BE2C (cell line): ENCODE measurements around the gene XBP1.
"Not testable (repeated sequence)": the region's sequence is repeated elsewhere in the genome, so short reads cannot be mapped to it uniquely, and the experiment has no call there.

Experiments
- DNase-seq: peaks from one replicate; pipeline ENCODE4 v3.0.0-alpha.2; 2020
- H3K27me3 ChIP-seq: fragments of 250-450 bp; sonication (Bioruptor Pico); 2 replicates; pipeline ENCODE4 v1.5.1; 2020; ENCODE audit warnings: mild to moderate bottlenecking
- H3K36me3 ChIP-seq: fragments of 250-450 bp; sonication (Bioruptor Pico); 2 replicates; pipeline ENCODE4 v1.5.1; 2020; ENCODE audit warnings: mild to moderate bottlenecking
- H3K4me1 ChIP-seq: fragments of 250-450 bp; sonication (Bioruptor Pico); 2 replicates; pipeline ENCODE4 v1.5.1; 2020
- H3K4me3 ChIP-seq: 2 replicates; pipeline ENCODE4 v1.5.1; 2011; ENCODE audit warnings: low read depth, low read length
- H3K9me3 ChIP-seq: fragments of 250-450 bp; sonication (Bioruptor Pico); 2 replicates; pipeline ENCODE4 v1.5.1; 2020
- TF ChIP-seq, protein P1 (sequence below): IDR thresholded peaks from 2 replicates; pipeline ENCODE4 v1.5.1; 2012; ENCODE audit warnings: mild to moderate bottlenecking, low read depth, low read length

The XBP1 gene

DNA sequence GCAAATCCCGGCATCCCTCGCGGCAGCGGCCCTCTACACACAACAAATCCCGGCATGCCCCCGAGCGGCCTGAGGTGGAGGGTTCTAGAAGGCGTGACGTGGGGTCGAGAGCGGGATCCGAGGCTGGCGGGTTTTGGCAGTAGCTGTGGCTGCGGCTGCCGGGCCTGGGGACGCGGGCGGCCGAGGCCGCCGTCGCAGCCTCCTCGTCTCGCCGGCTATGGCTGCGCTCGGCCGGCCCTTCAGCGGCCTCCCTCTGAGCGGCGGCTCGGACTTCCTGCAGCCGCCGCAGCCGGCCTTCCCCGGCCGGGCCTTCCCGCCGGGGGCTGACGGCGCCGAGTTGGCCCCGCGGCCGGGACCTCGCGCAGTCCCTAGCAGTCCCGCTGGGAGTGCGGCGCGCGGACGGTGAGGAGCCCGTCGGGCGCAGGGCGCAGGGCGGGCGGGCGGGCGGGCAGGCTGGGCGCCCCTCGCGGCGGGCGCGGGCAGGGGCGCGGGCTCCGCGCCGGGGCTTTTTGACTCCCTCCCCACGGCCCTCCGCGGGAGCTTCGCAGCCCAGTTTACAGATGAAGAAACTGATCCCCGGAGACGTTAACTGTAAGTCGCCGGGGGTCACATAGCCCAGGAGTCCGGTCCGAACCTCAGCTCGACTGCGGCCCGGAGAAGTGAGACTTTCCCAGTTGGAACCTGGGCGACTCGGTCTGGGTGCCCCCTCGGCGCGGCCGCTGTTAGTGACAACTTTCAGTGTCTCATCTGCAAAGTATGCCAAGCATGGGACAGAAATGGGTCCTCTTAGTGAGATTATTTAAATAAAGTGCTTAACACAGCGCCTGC lies 27.5 kb downstream of the XBP1 start, which contains the start of gene CCDC117:
TSS of gene CCDC117 (plus strand) at position 63 of the 828 bp plus-strand sequence. CDS start at position 218, 155 bp downstream.
- TF ChIP-seq, protein P1, sequence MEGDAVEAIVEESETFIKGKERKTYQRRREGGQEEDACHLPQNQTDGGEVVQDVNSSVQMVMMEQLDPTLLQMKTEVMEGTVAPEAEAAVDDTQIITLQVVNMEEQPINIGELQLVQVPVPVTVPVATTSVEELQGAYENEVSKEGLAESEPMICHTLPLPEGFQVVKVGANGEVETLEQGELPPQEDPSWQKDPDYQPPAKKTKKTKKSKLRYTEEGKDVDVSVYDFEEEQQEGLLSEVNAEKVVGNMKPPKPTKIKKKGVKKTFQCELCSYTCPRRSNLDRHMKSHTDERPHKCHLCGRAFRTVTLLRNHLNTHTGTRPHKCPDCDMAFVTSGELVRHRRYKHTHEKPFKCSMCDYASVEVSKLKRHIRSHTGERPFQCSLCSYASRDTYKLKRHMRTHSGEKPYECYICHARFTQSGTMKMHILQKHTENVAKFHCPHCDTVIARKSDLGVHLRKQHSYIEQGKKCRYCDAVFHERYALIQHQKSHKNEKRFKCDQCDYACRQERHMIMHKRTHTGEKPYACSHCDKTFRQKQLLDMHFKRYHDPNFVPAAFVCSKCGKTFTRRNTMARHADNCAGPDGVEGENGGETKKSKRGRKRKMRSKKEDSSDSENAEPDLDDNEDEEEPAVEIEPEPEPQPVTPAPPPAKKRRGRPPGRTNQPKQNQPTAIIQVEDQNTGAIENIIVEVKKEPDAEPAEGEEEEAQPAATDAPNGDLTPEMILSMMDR = peak; percentile 23; the same call in 1 of the 2 replicates
- peaks cover 8% of the 10 kb centered on the region for H3K36me3 ChIP-seq
- H3K27me3 ChIP-seq = no peaks in the 10 kb centered on the region
- DNase-seq = peak; percentile 98
- H3K9me3 ChIP-seq = no peaks in the 10 kb centered on the region; the same call in 1 of the 2 replicates
- H3K4me1 ChIP-seq = no peaks in the 10 kb centered on the region
- H3K4me3 ChIP-seq = peak within 1 kb of the TSS; percentile 84

GRCh38 chr22:28771195-28771791 lies 29.1 kb downstream of the XBP1 start:
- H3K4me1 ChIP-seq = no peaks in the 10 kb centered on the region
- H3K4me3 ChIP-seq = no peak overlapping the region
- DNase-seq = no peak
- no peaks in the 10 kb centered on the region; the same call in 1 of the 2 replicates for H3K9me3 ChIP-seq
- H3K36me3 ChIP-seq = peaks cover 7% of the 10 kb centered on the region
- no peaks in the 10 kb centered on the region for H3K27me3 ChIP-seq
- TF ChIP-seq, protein P1 = no peak

DNA sequence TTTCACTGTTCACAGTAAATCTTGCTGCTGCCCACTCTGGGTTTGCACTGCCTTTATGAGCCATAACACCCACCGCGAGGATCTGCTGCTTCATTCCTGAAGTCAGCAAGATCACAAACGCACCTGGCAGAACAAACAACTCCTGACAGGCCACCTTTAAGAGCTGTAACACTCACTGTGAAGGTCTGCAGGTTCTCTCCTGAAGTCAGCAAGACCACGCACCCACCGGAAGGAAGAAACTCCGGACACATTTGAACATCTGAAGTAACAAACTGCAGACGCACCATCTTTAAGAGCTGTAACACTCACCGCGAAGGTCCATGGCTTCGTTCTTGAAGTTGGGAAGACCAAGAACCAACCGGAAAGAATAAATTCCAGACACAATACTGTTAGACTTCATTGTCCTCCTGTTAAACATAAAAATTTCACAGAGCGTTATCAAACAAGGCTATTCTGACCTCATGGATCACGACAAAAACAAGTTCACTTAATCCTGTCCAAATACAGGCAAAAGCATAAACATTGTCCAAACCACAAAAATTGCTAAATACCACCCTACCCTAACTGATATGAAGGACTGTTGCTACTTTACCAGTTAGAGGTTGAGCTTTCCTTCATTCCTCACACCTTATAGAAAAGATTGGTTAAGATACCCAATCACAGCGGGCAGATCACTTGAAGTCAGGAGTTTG lies 30.8 kb downstream of the XBP1 start:
- TF ChIP-seq, protein P1 = no peak
- no peaks in the 10 kb centered on the region for H3K4me1 ChIP-seq
- no peak overlapping the region for H3K4me3 ChIP-seq
- no peak for DNase-seq
- H3K9me3 ChIP-seq = no peaks in the 10 kb centered on the region; the same call in 1 of the 2 replicates
- peaks cover 3% of the 10 kb centered on the region; the same call in 1 of the 2 replicates for H3K36me3 ChIP-seq
- H3K27me3 ChIP-seq = no peaks in the 10 kb centered on the region

- H3K27me3 ChIP-seq = no peaks in the 10 kb centered on the region
- DNase-seq = no peak
- H3K4me3 ChIP-seq = no peak overlapping the region
- TF ChIP-seq, protein P1 = no peak
- no peaks in the 10 kb centered on the region for H3K36me3 ChIP-seq
- no peaks in the 10 kb centered on the region; the same call in 1 of the 2 replicates for H3K9me3 ChIP-seq
- H3K4me1 ChIP-seq = no peaks in the 10 kb centered on the region
These were observed 31.5 kb downstream of the XBP1 start for GRCh38 chr22:28768701-28769393.

GRCh38 chr22:28766628-28767027 lies 33.7 kb downstream of the XBP1 start:
- no peaks in the 10 kb centered on the region for H3K36me3 ChIP-seq
- no peak for DNase-seq

DNA sequence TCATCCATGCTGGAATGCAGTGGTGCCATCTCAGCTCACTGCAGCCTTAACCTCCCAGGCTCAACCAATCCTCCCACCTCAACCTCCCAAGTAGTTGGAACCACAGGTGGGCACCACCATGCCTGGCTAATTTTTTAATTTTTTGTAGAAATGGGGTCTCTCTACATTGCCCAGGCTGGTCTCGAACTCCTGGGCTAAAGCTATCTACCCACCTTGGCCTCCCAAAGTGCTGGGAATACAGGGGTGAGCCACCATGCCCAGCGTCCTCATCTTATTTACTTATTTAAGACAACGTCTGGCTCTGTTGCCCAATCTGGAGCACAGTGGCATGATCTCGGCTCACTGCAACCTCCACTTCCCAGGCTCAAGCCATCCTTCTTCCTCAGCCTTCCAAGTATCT lies 38.4 kb downstream of the XBP1 start:
- not testable (repeated sequence) for DNase-seq, H3K36me3 ChIP-seq, H3K27me3 ChIP-seq, H3K9me3 ChIP-seq, H3K4me3 ChIP-seq, H3K4me1 ChIP-seq

More at GRCh38 chr22:28766628-28767027, 33.7 kb downstream of the XBP1 start:
- no peak overlapping the region for H3K4me3 ChIP-seq
- no peaks in the 10 kb centered on the region; the same call in 1 of the 2 replicates for H3K9me3 ChIP-seq
- no peaks in the 10 kb centered on the region for H3K4me1 ChIP-seq
- TF ChIP-seq, protein P1 = no peak
- H3K27me3 ChIP-seq = no peaks in the 10 kb centered on the region
